Measurements from ENCODE around the gene CCL1.

DNA sequence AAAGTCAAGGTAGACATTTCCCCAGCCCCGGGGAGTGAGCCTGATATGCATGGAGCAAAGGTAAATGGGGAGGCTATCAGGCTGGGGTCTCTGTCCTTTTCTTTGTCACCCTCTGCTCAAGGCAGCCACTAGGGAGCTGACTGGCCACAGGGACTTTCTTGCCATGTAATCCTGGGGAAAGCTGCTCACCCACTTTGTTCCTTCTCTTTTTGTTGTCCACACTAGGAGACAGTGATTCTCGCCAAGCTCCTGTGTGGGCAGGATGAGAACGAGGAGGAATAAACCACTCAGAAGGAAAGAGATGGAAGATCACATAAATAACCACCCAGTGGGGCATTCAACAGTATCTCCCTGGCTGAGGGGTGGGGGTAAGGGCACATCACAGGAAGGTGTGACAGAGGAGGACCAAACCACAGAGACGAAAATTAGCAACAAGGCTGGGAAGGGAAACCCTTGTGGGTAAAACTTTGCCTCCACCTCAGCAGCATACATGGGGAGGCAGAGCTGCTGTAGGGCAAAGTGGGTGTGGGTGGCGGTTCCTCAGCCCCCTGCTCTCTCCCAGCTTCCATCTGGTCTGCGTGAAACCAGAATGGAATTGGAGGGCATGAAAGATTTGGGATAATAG lies 26.2 kb upstream of the CCL1 start:
- TF ChIP-seq ZNF331 (CRISPR knock-in tag; IDR thresholded peaks at IDR 0.05; ENCODE audit: low read depth) (no peak), STAT1 (IDR thresholded peaks at IDR 0.05; ENCODE audit: unreplicated experiment) (no peak), EZH2 (IDR thresholded peaks at IDR 0.05; ENCODE audit: low read depth, unreplicated experiment) (no peak), POLR2AphosphoS5 (IDR thresholded peaks at IDR 0.05; ENCODE audit: low read depth) (no peak), EZH2phosphoT487 (IDR thresholded peaks at IDR 0.05; ENCODE audit: unreplicated experiment) (no peak), NANOG (IDR thresholded peaks at IDR 0.05; ENCODE audit: borderline replicate concordance) (no peak), CREB1 (CRISPR knock-in tag; IDR thresholded peaks at IDR 0.05; ENCODE audit: low read depth) (no peak), JUNB (IDR thresholded peaks at IDR 0.05; ENCODE audit: unreplicated experiment) (no peak)
- TF ChIP-seq, protein P1, sequence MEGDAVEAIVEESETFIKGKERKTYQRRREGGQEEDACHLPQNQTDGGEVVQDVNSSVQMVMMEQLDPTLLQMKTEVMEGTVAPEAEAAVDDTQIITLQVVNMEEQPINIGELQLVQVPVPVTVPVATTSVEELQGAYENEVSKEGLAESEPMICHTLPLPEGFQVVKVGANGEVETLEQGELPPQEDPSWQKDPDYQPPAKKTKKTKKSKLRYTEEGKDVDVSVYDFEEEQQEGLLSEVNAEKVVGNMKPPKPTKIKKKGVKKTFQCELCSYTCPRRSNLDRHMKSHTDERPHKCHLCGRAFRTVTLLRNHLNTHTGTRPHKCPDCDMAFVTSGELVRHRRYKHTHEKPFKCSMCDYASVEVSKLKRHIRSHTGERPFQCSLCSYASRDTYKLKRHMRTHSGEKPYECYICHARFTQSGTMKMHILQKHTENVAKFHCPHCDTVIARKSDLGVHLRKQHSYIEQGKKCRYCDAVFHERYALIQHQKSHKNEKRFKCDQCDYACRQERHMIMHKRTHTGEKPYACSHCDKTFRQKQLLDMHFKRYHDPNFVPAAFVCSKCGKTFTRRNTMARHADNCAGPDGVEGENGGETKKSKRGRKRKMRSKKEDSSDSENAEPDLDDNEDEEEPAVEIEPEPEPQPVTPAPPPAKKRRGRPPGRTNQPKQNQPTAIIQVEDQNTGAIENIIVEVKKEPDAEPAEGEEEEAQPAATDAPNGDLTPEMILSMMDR (conservative IDR thresholded peaks at IDR 0.05; ENCODE audit: low read depth in 2 of 2), result no peak
- TF ChIP-seq, protein P2, sequence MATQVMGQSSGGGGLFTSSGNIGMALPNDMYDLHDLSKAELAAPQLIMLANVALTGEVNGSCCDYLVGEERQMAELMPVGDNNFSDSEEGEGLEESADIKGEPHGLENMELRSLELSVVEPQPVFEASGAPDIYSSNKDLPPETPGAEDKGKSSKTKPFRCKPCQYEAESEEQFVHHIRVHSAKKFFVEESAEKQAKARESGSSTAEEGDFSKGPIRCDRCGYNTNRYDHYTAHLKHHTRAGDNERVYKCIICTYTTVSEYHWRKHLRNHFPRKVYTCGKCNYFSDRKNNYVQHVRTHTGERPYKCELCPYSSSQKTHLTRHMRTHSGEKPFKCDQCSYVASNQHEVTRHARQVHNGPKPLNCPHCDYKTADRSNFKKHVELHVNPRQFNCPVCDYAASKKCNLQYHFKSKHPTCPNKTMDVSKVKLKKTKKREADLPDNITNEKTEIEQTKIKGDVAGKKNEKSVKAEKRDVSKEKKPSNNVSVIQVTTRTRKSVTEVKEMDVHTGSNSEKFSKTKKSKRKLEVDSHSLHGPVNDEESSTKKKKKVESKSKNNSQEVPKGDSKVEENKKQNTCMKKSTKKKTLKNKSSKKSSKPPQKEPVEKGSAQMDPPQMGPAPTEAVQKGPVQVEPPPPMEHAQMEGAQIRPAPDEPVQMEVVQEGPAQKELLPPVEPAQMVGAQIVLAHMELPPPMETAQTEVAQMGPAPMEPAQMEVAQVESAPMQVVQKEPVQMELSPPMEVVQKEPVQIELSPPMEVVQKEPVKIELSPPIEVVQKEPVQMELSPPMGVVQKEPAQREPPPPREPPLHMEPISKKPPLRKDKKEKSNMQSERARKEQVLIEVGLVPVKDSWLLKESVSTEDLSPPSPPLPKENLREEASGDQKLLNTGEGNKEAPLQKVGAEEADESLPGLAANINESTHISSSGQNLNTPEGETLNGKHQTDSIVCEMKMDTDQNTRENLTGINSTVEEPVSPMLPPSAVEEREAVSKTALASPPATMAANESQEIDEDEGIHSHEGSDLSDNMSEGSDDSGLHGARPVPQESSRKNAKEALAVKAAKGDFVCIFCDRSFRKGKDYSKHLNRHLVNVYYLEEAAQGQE (IDR thresholded peaks at IDR 0.05; ENCODE audit: unreplicated experiment), result no peak
